K562 (cell line): Measurements from ENCODE around the gene HTR6. TPM values are rescaled to one million over a fixed set of nuclear protein-coding genes. Genes with fewer than 3 reads are reported as not detected.
A peak's percentile ranks its signal among the peaks of the same experiment; 100 is the strongest.

Experiments
- ATAC-seq: fragments of 200-7000 bp; cut with Tn5 transposase; 3 replicates; pipeline ENCODE4 v1.9.1; 2020; ENCODE audit warnings: moderate library complexity
- BruUV-seq: library from RNA; stranded (reverse); fragments of 400-500 nt; replicated peaks from 2 replicates; lab custom pipeline; 2021; lab: Mats Ljungman, UMichigan
- CTCF ChIA-PET: fragments of 300-600 bp; formaldehyde crosslinking; extraction: SDS; loops from one replicate; lab custom pipeline; 2021; ENCODE audit warnings: low intra/inter-chr PET ratio; lab: Yijun Ruan, JAX
- POLR2A ChIA-PET: fragments of 300-600, 350-650 bp; sonication (Branson Sonifier 250); formaldehyde crosslinking; extraction: SDS; loops from one replicate; lab custom pipeline; 2021; ENCODE audit warnings: antibody characterized with exemption, inconsistent platforms; lab: Yijun Ruan, JAX
- DNase-seq, 4 experiments: peaks; one replicate each; pipeline versions ENCODE4 v3.0.0 to v3.0.0-alpha.2; 2011 to 2018; ENCODE audit warnings: low spot score in 3 of 4, mixed read lengths in 3 of 4; ENCODE audit errors: extremely low read depth in 1 of 4
- FAIRE-seq: peaks from 2 replicates; lab custom pipeline; 2011; peaks lifted over from hg19 to GRCh38; lab: Jason Lieb, UNC
- H2AFZ ChIP-seq: 2 replicates; pipeline ENCODE4 v1.6.0; 2011; ENCODE audit warnings: low read depth, low read length, control low read depth, inconsistent platforms
- H3K27ac ChIP-seq: fragments of 200-600 bp; 3 replicates; pipeline ENCODE4 v1.8.0; 2011; ENCODE audit warnings: low read depth, mild to moderate bottlenecking, control low read depth, inconsistent platforms, low read length, moderate library complexity, mixed read lengths; ENCODE audit errors: extremely low read depth
- H3K27me3 ChIP-seq, 2 experiments: fragments of 300-600 bp in 1 of 2; 2 replicates in 1 of 2; 3 replicates in 1 of 2; pipeline versions ENCODE4 v1.6.0 to v1.8.0; 2011; ENCODE audit warnings: inconsistent platforms in 2 of 2, low read length in 2 of 2, mild to moderate bottlenecking in 1 of 2, mixed read lengths in 1 of 2, moderate library complexity in 1 of 2; ENCODE audit not compliant: control insufficient read depth in 2 of 2, insufficient read depth in 2 of 2
- H3K36me3 ChIP-seq: fragments of 300-600 bp; 3 replicates; pipeline ENCODE4 v1.8.0; 2011; ENCODE audit warnings: mild to moderate bottlenecking, low read length, inconsistent platforms; ENCODE audit not compliant: control insufficient read depth, insufficient read depth
- H3K4me1 ChIP-seq, 2 experiments: fragments of 200-600 bp in 1 of 2; replicated peaks in 1 of 2; 2 replicates in 1 of 2; 3 replicates in 1 of 2; pipeline versions ENCODE4 v1.5.1 to v1.8.0; 2011; ENCODE audit warnings: inconsistent platforms in 2 of 2, low read length in 2 of 2, mild to moderate bottlenecking in 1 of 2, mixed read lengths in 1 of 2, moderate library complexity in 1 of 2; ENCODE audit not compliant: control insufficient read depth in 2 of 2, insufficient read depth in 2 of 2
- H3K4me2 ChIP-seq: 2 replicates; pipeline ENCODE4 v1.6.1; 2011; ENCODE audit warnings: low read length, control low read depth, inconsistent platforms, mixed read lengths; ENCODE audit not compliant: insufficient read depth
- H3K4me3 ChIP-seq: fragments of 200-600 bp; sonication (generic), shearing (Covaris generic); 2 replicates; pipeline ENCODE4 v1.5.1; 2016; ENCODE audit warnings: control low read depth, inconsistent platforms
- H3K79me2 ChIP-seq: fragments of 200-600 bp; 3 replicates; pipeline ENCODE4 v1.8.0; 2011; ENCODE audit warnings: low read length, inconsistent platforms; ENCODE audit not compliant: control insufficient read depth, insufficient read depth
- H3K9ac ChIP-seq, 2 experiments: 2 replicates each; pipeline versions ENCODE4 v1.6.0 to v1.6.1; 2011; ENCODE audit warnings: low read depth in 2 of 2, low read length in 2 of 2, control low read depth in 1 of 2, inconsistent platforms in 1 of 2, mild to moderate bottlenecking in 1 of 2, mixed read lengths in 1 of 2; ENCODE audit not compliant: insufficient read depth in 1 of 2
- H3K9me1 ChIP-seq: one replicate; pipeline ENCODE4 v1.6.0; 2011; ENCODE audit warnings: inconsistent platforms, mild to moderate bottlenecking, low read length, moderate library complexity; ENCODE audit not compliant: control insufficient read depth, insufficient read depth
- H3K9me3 ChIP-seq: replicated peaks from 2 replicates; pipeline ENCODE4 v1.5.1; 2011; ENCODE audit warnings: low read depth, low read length, inconsistent platforms; ENCODE audit not compliant: control insufficient read depth, insufficient read depth
- H4K20me1 ChIP-seq: replicated peaks from 2 replicates; pipeline ENCODE4 v1.6.1; 2011; ENCODE audit warnings: low read length, inconsistent platforms, mixed read lengths; ENCODE audit not compliant: control insufficient read depth, insufficient read depth
- BMI1 ChIP-seq: fragments of 150-350 bp; IDR thresholded peaks from 2 replicates; pipeline ENCODE4 v1.6.1; 2014; ENCODE audit warnings: low read length
- CREM ChIP-seq: IDR thresholded peaks from 2 replicates; pipeline ENCODE4 v1.6.1; 2014; ENCODE audit warnings: antibody characterized with exemption, low read depth
- CTCFL ChIP-seq: IDR thresholded peaks from 2 replicates; pipeline ENCODE4 v1.6.1; 2011; ENCODE audit warnings: borderline replicate concordance, low read depth, mild to moderate bottlenecking, moderate library complexity, low read length; ENCODE audit not compliant: insufficient read depth, poor library complexity, severe bottlenecking
- FUS ChIP-seq: fragments of 200-400 bp; formaldehyde crosslinking; optimal IDR thresholded peaks from 2 replicates; pipeline ENCODE3; 2017; ENCODE audit warnings: low read depth, low read length
- KLF16 ChIP-seq: IDR thresholded peaks from 2 replicates; pipeline ENCODE4 v1.6.1; 2016; ENCODE audit warnings: antibody characterized with exemption
- RAD21 ChIP-seq, 2 experiments: fragments of 250-450 bp in 1 of 2; fragments of 450-650 bp in 1 of 2; sonication (Bioruptor Pico) in 1 of 2; formaldehyde crosslinking in 1 of 2; IDR thresholded peaks in 1 of 2; conservative IDR thresholded peaks in 1 of 2; 2 replicates each; pipeline versions ENCODE4 v1.4.0 to v1.8.0; 2020 to 2022; ENCODE audit warnings: mild to moderate bottlenecking in 2 of 2, moderate library complexity in 1 of 2
- SMC3 ChIP-seq: conservative IDR thresholded peaks from 2 replicates; pipeline ENCODE4 v1.6.1; 2011; ENCODE audit warnings: low read depth, low read length, improper control_type of control experiment; ENCODE audit not compliant: insufficient read depth
- TEAD1 ChIP-seq, 2 experiments: fragments of 450-650 bp in 1 of 2; sonication (generic) in 1 of 2; formaldehyde crosslinking; IDR thresholded peaks; 2 replicates each; pipeline versions ENCODE4 v1.4.0 to v1.8.0; 2020 to 2022; ENCODE audit warnings: mild to moderate bottlenecking in 2 of 2, missing genetic modification reagents in 1 of 2
- XRCC5 ChIP-seq: fragments of 200-400 bp; formaldehyde crosslinking; IDR thresholded peaks from 2 replicates; pipeline ENCODE4 v1.6.1; 2017; ENCODE audit warnings: low read depth, mild to moderate bottlenecking, low read length
- ZNF165 ChIP-seq: fragments of 250-450 bp; sonication (Bioruptor Pico); IDR thresholded peaks from 2 replicates; pipeline ENCODE4 v1.4.0; 2020; ENCODE audit warnings: borderline replicate concordance
- ZNF263 ChIP-seq: sonication (generic); formaldehyde crosslinking; IDR thresholded peaks from 2 replicates; pipeline ENCODE4 v1.8.0; 2022; ENCODE audit warnings: mild to moderate bottlenecking, missing genetic modification reagents, borderline replicate concordance
- ZNF79 ChIP-seq: fragments of 250-450 bp; sonication (Bioruptor Pico); IDR thresholded peaks from 2 replicates; pipeline ENCODE4 v1.4.0; 2020; ENCODE audit warnings: low read depth, mild to moderate bottlenecking, moderate library complexity
- WGBS: fragments of 100-300 bp; shearing (Covaris generic); methylation state at CpG from one replicate; pipeline ENCODE4 v1.1.6; 2016; ENCODE audit warnings: low coverage, mixed read lengths; ENCODE audit not compliant: insufficient coverage; ENCODE audit errors: missing lambda C conversion rate; 5-methylcytosine and 5-hydroxymethylcytosine counted together
- in situ Hi-C: fragments of 300-500 bp; cut with MboI; formaldehyde crosslinking; loops from 4 replicates; pipeline ENCODE4 v1.15.0; 2018; ENCODE audit warnings: inconsistent platforms, mixed read lengths
- intact Hi-C: fragments of 100-400 bp; cut with micrococcal nuclease; formaldehyde crosslinking; loops from 2 replicates; pipeline ENCODE4 v1.14.2; 2022
- polyA plus RNA-seq, 8 experiments: library from polyadenylated mRNA; depleted of rRNA in 4 of 8; stranded (reverse) in 5 of 8; unstranded in 3 of 8; fragments of >200 nt; fragmentation: Nextera tagmentation in 2 of 8; fragmentation: Illumina TruSeq in 1 of 8; extraction: Ambion mirVana in 2 of 8; extraction: Trizol in 1 of 8; gene quantifications; 2 replicates each; pipeline versions ENCODE4 v1.2.1 to v1.2.3, GENCODE V29; 2011 to 2014; ENCODE audit warnings: inconsistent platforms in 1 of 8, missing spikeins in 1 of 8
- total RNA-seq, 7 experiments: library from RNA; depleted of rRNA in 6 of 7; stranded (reverse); fragments of >200 nt in 6 of 7; fragmentation: Illumina TruSeq in 2 of 7; extraction: Trizol in 2 of 7; gene quantifications; 2 replicates each; pipeline versions ENCODE4 v1.2.1 to v1.2.3, GENCODE V29; 2011 to 2021; ENCODE audit warnings: low replicate concordance in 1 of 7
- TF ChIP-seq, protein P1 (sequence below): sonication (generic); formaldehyde crosslinking; IDR thresholded peaks from 2 replicates; pipeline ENCODE4 v1.8.0; 2022; ENCODE audit warnings: missing genetic modification reagents, mild to moderate bottlenecking, moderate library complexity, borderline replicate concordance
- TF ChIP-seq, protein P2 (sequence below), 3 experiments: IDR thresholded peaks in 2 of 3; conservative IDR thresholded peaks in 1 of 3; 2 replicates each; pipeline ENCODE4 v1.5.1; 2011 to 2012; ENCODE audit warnings: low read length in 3 of 3, mild to moderate bottlenecking in 3 of 3, control low read depth in 2 of 3, improper control_type of control experiment in 1 of 3, inconsistent platforms in 1 of 3, low read depth in 1 of 3, mixed read lengths in 1 of 3, moderate library complexity in 1 of 3; ENCODE audit not compliant: insufficient read depth in 2 of 3

The HTR6 gene
- total and polyA plus RNA-seq, 9 of the 15 experiments (the other 6 are each of a cell fraction or from before 2014, with no cell fraction given): not detected

DNA sequence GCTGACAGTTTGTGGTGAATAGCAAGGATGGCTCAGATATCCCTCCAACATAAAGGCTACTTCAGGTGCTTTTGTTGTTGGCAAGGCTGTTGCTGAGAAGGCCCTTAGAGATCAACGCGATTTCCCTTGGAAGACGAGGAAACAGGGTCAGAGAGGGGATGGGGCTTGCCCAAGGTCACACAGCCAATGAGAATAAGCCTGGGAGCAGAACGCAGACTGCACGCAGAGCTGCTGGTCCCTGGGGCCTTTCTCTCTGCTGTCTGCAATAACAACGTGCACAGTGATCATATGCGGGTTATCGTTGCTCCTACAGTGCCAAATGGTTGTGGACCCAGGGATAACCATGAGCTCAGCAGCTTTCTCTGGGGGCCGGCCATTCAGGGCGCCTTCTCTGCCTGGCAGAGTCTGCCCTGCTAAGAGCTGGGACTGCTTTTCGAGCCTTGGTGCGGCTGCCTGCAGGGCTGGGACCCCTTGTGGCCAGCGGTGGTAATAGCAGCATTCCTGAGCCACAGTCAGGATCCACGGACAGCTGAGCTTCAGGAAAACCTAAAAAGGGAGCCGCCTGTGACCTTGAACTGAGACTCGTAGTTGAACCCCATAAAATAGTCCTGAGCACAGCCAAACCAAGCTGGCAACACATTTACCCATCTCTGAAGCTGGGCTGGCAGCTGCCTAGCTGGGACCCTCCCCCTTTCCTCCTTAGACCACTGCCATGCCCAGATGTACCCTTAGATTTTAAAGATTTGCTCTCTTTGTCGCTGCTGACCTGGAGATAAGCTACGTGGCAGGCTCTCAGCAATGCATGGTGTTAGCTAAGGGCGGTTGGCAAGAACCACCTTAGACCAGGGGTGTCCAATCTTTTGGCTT lies 39.8 kb downstream of the HTR6 start:
- ChIA-PET CTCF (interaction anchor here (0.7 to 1.3 kb wide), 2 partner anchors 43 to 102 kb away, joined by 3 to 8 read pairs; no protein-coding TSS in a partner anchor), POLR2A (interaction anchor here (1.1 to 1.5 kb wide), 3 partner anchors 14 to 70 kb away, joined by 3 to 5 read pairs (median 3); no protein-coding TSS in a partner anchor)
- H3K4me2 ChIP-seq: no peak overlapping the region
- FAIRE-seq: peak; percentile 70
- in situ Hi-C loops: no loop called here
- H4K20me1 ChIP-seq: 0 out of 2 replicates have a peak, but pooled peaks cover 11% of the 10 kb centered on the region
- intact Hi-C loops: loop anchor here (1.0 kb wide), 1 partner anchor 43 kb away; no protein-coding TSS in a partner anchor
- BruUV-seq: no TSS peak
- H2AFZ ChIP-seq: no peak overlapping the region
- H3K9ac ChIP-seq: 0 out of 4 replicates have a peak overlapping the region, but pooled peaks of 1 of the 2 experiments have one; percentile 31
- no peaks in the 10 kb centered on the region for H3K79me2 ChIP-seq
- 3% methylated on average over 19 of the region's 19 CpGs for WGBS
- peaks cover 17 to 53% of the 10 kb centered on the region in 2 experiments for H3K27me3 ChIP-seq
- no peaks in the 10 kb centered on the region for H3K9me1 ChIP-seq
- peak; percentile 69 to 86 (median 84) for DNase-seq
- H3K9me3 ChIP-seq: no peaks in the 10 kb centered on the region
- H3K27ac ChIP-seq: no peak overlapping the region
- no peaks in the 10 kb centered on the region for H3K36me3 ChIP-seq
- peak; percentile 97 for ATAC-seq
- H3K4me1 ChIP-seq: no peaks in the 10 kb centered on the region
- no peak overlapping the region for H3K4me3 ChIP-seq
- TF ChIP-seq RAD21 (CRISPR knock-in tag; conservative IDR thresholded peaks at IDR 0.05 in 1 of 2, IDR thresholded peaks at IDR 0.05 in 1 of 2) (peak in 1 of 2 experiments; percentile 72; a peak in 2 of 4 replicates), XRCC5 (0 out of 2 replicates have a peak, but pooled peaks have one; percentile 66), TEAD1 (CRISPR knock-in tag; IDR thresholded peaks at IDR 0.05) (peak; percentile 35 to 82; a peak in 2 of 4 replicates), FUS (no peak), CREM (0 out of 2 replicates have a peak, but pooled peaks have one; percentile 7), CTCFL (peak; percentile 39), SMC3 (peak; percentile 69), ZNF165 (CRISPR knock-in tag) (no peak), ZNF79 (CRISPR knock-in tag) (no peak), KLF16 (0 out of 2 replicates have a peak, but pooled peaks have one; percentile 13), ZNF263 (CRISPR knock-in tag) (no peak), BMI1 (no peak)
- TF ChIP-seq, protein P1, sequence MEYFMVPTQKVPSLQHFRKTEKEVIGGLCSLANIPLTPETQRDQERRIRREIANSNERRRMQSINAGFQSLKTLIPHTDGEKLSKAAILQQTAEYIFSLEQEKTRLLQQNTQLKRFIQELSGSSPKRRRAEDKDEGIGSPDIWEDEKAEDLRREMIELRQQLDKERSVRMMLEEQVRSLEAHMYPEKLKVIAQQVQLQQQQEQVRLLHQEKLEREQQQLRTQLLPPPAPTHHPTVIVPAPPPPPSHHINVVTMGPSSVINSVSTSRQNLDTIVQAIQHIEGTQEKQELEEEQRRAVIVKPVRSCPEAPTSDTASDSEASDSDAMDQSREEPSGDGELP: peak; percentile 53; the same call in 1 of the 2 replicates
- TF ChIP-seq, protein P2, sequence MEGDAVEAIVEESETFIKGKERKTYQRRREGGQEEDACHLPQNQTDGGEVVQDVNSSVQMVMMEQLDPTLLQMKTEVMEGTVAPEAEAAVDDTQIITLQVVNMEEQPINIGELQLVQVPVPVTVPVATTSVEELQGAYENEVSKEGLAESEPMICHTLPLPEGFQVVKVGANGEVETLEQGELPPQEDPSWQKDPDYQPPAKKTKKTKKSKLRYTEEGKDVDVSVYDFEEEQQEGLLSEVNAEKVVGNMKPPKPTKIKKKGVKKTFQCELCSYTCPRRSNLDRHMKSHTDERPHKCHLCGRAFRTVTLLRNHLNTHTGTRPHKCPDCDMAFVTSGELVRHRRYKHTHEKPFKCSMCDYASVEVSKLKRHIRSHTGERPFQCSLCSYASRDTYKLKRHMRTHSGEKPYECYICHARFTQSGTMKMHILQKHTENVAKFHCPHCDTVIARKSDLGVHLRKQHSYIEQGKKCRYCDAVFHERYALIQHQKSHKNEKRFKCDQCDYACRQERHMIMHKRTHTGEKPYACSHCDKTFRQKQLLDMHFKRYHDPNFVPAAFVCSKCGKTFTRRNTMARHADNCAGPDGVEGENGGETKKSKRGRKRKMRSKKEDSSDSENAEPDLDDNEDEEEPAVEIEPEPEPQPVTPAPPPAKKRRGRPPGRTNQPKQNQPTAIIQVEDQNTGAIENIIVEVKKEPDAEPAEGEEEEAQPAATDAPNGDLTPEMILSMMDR (IDR thresholded peaks at IDR 0.05 in 2 of 3, conservative IDR thresholded peaks at IDR 0.05 in 1 of 3; ENCODE audit: insufficient read depth in 2 of 3, low read depth in 1 of 3, low read length in 3 of 3): peak; percentile 89 to 96 (median 91)
